DND-41 (cell line): ENCODE measurements around the gene HYKK.

Experiments used
- ATAC-seq: fragments of 200-7000 bp; cut with Tn5 transposase; 3 replicates; pipeline ENCODE4 v1.9.1; 2021; ENCODE audit warnings: low read depth; ENCODE audit not compliant: insufficient read depth
- DNase-seq: peaks from one replicate; pipeline ENCODE4 v3.0.0-alpha.2; 2020
- H2AFZ ChIP-seq: 2 replicates; pipeline ENCODE4 v1.6.0; 2012; ENCODE audit warnings: low read depth, low read length
- H3K27ac ChIP-seq: 2 replicates; pipeline ENCODE4 v1.5.1; 2012; ENCODE audit warnings: low read length, inconsistent platforms
- H3K27me3 ChIP-seq: fragments of 200-600 bp; sonication (generic); 2 replicates; pipeline ENCODE4 v1.6.0; 2012; ENCODE audit warnings: low read length, mild to moderate bottlenecking, inconsistent platforms; ENCODE audit not compliant: insufficient read depth, poor library complexity
- H3K36me3 ChIP-seq: 2 replicates; pipeline ENCODE4 v1.5.1; 2012; ENCODE audit warnings: low read length, inconsistent platforms; ENCODE audit not compliant: insufficient read depth
- H3K4me1 ChIP-seq: 2 replicates; pipeline ENCODE4 v1.5.1; 2012; ENCODE audit warnings: mild to moderate bottlenecking, low read length; ENCODE audit not compliant: insufficient read depth
- H3K4me2 ChIP-seq: 2 replicates; pipeline ENCODE4 v1.6.0; 2012; ENCODE audit warnings: mild to moderate bottlenecking, moderate library complexity, low read length, inconsistent platforms; ENCODE audit not compliant: insufficient read depth
- H3K4me3 ChIP-seq, 2 experiments: fragments of 200-600 bp in 1 of 2; shearing (Covaris generic) in 1 of 2; 2 replicates each; pipeline ENCODE4 v1.5.1; 2012 to 2016; ENCODE audit warnings: inconsistent platforms in 2 of 2, low read length in 2 of 2, mild to moderate bottlenecking in 2 of 2, low read depth in 1 of 2, moderate library complexity in 1 of 2
- H3K79me2 ChIP-seq: 2 replicates; pipeline ENCODE4 v1.6.0; 2012; ENCODE audit warnings: low read length, inconsistent platforms; ENCODE audit not compliant: insufficient read depth
- H3K9ac ChIP-seq: 2 replicates; pipeline ENCODE4 v1.6.0; 2012; ENCODE audit warnings: low read depth, mild to moderate bottlenecking, inconsistent platforms, low read length, moderate library complexity
- H3K9me3 ChIP-seq: 2 replicates; pipeline ENCODE4 v1.5.1; 2012; ENCODE audit warnings: low read length, moderate library complexity, mild to moderate bottlenecking, inconsistent platforms; ENCODE audit not compliant: insufficient read depth, severe bottlenecking
- H4K20me1 ChIP-seq: 2 replicates; pipeline ENCODE4 v1.6.0; 2012; ENCODE audit warnings: low read length; ENCODE audit not compliant: insufficient read depth
- CTCF ChIP-seq: IDR thresholded peaks from 2 replicates; pipeline ENCODE4 v1.5.1; 2012; ENCODE audit warnings: borderline replicate concordance, low read length, moderate library complexity, mild to moderate bottlenecking; ENCODE audit not compliant: poor library complexity, severe bottlenecking; ENCODE audit errors: extremely low read depth
- EZH2 ChIP-seq: IDR thresholded peaks from 3 replicates; pipeline ENCODE4 v1.6.1; 2012; ENCODE audit warnings: borderline replicate concordance, low read depth, mild to moderate bottlenecking, moderate library complexity, low read length, inconsistent platforms; ENCODE audit not compliant: severe bottlenecking

The HYKK gene

GRCh38 chr15:78477295-78477694, 30.1 kb upstream of the HYKK start:
- H3K36me3 ChIP-seq, result peaks cover 70% of the 10 kb centered on the region
- no peak overlapping the region for H3K27ac ChIP-seq
- no peak for ATAC-seq

DNA sequence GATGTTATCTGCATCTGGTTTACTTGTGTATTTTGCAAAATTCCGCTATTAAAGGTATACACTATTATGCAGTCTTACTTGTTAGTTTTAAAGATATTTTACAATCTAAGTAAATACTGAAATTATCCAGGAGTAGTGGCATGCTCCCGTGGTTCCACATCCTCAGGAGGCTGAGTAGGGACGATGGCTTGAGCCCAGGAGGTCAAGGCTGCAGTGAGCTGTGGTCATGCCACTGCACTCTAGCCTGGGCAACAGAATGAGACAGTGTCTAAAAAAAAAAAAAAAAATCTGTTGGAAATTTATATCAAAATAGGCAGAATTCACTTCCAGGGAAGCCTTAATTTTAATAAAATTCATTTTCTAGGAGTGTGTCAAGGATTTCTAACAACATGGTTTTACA, 27.7 kb upstream of the HYKK start:
- Histone ChIP-seq H3K9ac (no peak overlapping the region), H3K4me2 (no peak overlapping the region), H3K27me3 (no peaks in the 10 kb centered on the region), H3K27ac (no peak overlapping the region), H3K4me3 (no peak overlapping the region), H3K79me2 (no peaks in the 10 kb centered on the region), H4K20me1 (no peaks in the 10 kb centered on the region), H2AFZ (no peak overlapping the region), H3K36me3 (peaks cover 69% of the 10 kb centered on the region), H3K9me3 (no peaks in the 10 kb centered on the region), H3K4me1 (no peaks in the 10 kb centered on the region)
- no peak for TF ChIP-seq CTCF
- no peak for TF ChIP-seq EZH2
- ATAC-seq (no peak), DNase-seq (no peak)

More at GRCh38 chr15:78477295-78477694, 30.1 kb upstream of the HYKK start:
- Histone ChIP-seq H3K9ac (no peak overlapping the region), H4K20me1 (no peaks in the 10 kb centered on the region), H3K4me2 (no peak overlapping the region), H2AFZ (no peak overlapping the region), H3K27me3 (no peaks in the 10 kb centered on the region), H3K9me3 (no peaks in the 10 kb centered on the region), H3K4me1 (no peaks in the 10 kb centered on the region), H3K4me3 (no peak overlapping the region), H3K79me2 (no peaks in the 10 kb centered on the region)
- DNase-seq, result no peak
- no peak for TF ChIP-seq CTCF
- no peak for TF ChIP-seq EZH2

DNA sequence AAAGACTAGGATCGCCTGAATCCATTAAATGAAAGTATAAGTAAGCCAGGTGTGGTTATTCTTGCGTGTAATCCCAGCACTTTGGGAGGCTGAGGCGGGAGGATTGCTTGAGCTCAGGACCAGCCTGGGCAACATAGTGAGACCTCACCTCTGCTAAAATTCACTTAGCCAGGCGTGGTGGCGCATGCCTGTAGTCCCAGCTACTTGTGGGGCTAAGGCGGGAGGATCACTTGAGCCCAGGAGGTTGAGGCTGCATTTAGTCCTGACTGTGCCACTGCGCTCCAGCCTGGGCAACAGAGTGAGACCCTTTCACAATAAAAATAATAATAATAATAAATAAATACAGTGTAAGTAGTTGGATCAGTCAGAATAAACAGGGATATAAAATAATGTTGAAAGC, 25.5 kb upstream of the HYKK start:
- TF ChIP-seq EZH2 (no peak), CTCF (no peak)
- H2AFZ ChIP-seq, result no peak overlapping the region
- H3K4me3 ChIP-seq, result no peak overlapping the region
- no peaks in the 10 kb centered on the region for H3K4me1 ChIP-seq
- H3K79me2 ChIP-seq, result no peaks in the 10 kb centered on the region
- no peaks in the 10 kb centered on the region for H4K20me1 ChIP-seq
- ATAC-seq (no peak), DNase-seq (no peak)
- no peak overlapping the region for H3K4me2 ChIP-seq
- H3K9ac ChIP-seq, result no peak overlapping the region
- H3K27me3 ChIP-seq, result no peaks in the 10 kb centered on the region
- H3K36me3 ChIP-seq, result peaks cover 76% of the 10 kb centered on the region
- no peaks in the 10 kb centered on the region for H3K9me3 ChIP-seq
- H3K27ac ChIP-seq, result no peak overlapping the region

GRCh38 chr15:78492872-78493271, 14.5 kb upstream of the HYKK start:
- Histone ChIP-seq H3K27ac (no peak overlapping the region), H3K36me3 (peaks cover 77% of the 10 kb centered on the region), H3K4me1 (peaks cover 19% of the 10 kb centered on the region), H3K4me3 (no peak overlapping the region), H3K79me2 (no peaks in the 10 kb centered on the region), H3K9ac (no peak overlapping the region), H4K20me1 (no peaks in the 10 kb centered on the region), H2AFZ (no peak overlapping the region), H3K4me2 (no peak overlapping the region), H3K27me3 (no peaks in the 10 kb centered on the region), H3K9me3 (no peaks in the 10 kb centered on the region)
- no peak for TF ChIP-seq EZH2
- TF ChIP-seq CTCF, result no peak
- ATAC-seq (no peak), DNase-seq (no peak)
